Activated naive CD4-positive, alpha-beta T cell treated with anti-CD3 and anti-CD28 coated beads for 36 hours (primary cell): Measurements from ENCODE around the gene SYNE2. TPM values are rescaled to one million over a fixed set of nuclear protein-coding genes. Genes with fewer than 3 reads are reported as not detected.

Experiments
- CTCF ChIA-PET: fragments of 350-600 bp; sonication (Branson Sonifier 250); formaldehyde crosslinking; loops from one replicate; lab custom pipeline; 2021; ENCODE audit warnings: antibody characterized with exemption; lab: Charles Lee
- DNase-seq: peaks from one replicate; pipeline ENCODE4 v3.0.0-alpha.2; 2020
- H3K27ac Mint-ChIP-seq: one replicate; pipeline ENCODE4 v1.8.0; 2021; ENCODE audit warnings: mild to moderate bottlenecking, mixed read lengths
- H3K27me3 Mint-ChIP-seq: one replicate; pipeline ENCODE4 v1.8.0; 2021; ENCODE audit warnings: low read depth, mixed read lengths
- H3K36me3 Mint-ChIP-seq: one replicate; pipeline ENCODE4 v1.8.0; 2021; ENCODE audit warnings: low read depth, mixed read lengths
- H3K4me1 Mint-ChIP-seq: one replicate; pipeline ENCODE4 v1.8.0; 2021; ENCODE audit warnings: low read depth, mixed read lengths
- H3K4me3 Mint-ChIP-seq: one replicate; pipeline ENCODE4 v1.8.0; 2021; ENCODE audit warnings: mild to moderate bottlenecking, moderate library complexity, mixed read lengths
- H3K9me3 Mint-ChIP-seq: one replicate; pipeline ENCODE4 v1.8.0; 2021; ENCODE audit warnings: mixed read lengths
- intact Hi-C: fragments of 100-400 bp; cut with micrococcal nuclease; formaldehyde crosslinking; loops from one replicate; pipeline ENCODE4 v1.15.1; 2023
- total RNA-seq, 2 experiments: library from RNA; stranded (reverse); gene quantifications; one replicate each; pipeline ENCODE4 v1.2.3, GENCODE V29; 2021

Gene SYNE2
- total RNA-seq, 2 experiments from 2014 or later = 22.1 to 22.3 TPM

GRCh38 chr14:64049616-64050381 lies 197.0 kb downstream of the SYNE2 start:
- no peaks in the 10 kb centered on the region for H3K9me3 Mint-ChIP-seq
- H3K4me1 Mint-ChIP-seq = no peaks in the 10 kb centered on the region
- no peak for DNase-seq
- H3K4me3 Mint-ChIP-seq = no peak overlapping the region
- H3K36me3 Mint-ChIP-seq = peaks cover 18% of the 10 kb centered on the region
- CTCF ChIA-PET = interaction anchor here (1.2 kb wide), 1 partner anchor 11 kb away, joined by 5 read pairs; no protein-coding TSS in a partner anchor
- H3K27me3 Mint-ChIP-seq = no peaks in the 10 kb centered on the region
- intact Hi-C loops = no loop called here
- no peak overlapping the region for H3K27ac Mint-ChIP-seq

- no peaks in the 10 kb centered on the region for H3K4me1 Mint-ChIP-seq
- CTCF ChIA-PET = interaction anchor here (0.6 kb wide), 1 partner anchor 165 kb away, joined by 5 read pairs; no protein-coding TSS in a partner anchor
Measured at GRCh38 chr14:64053694-64054669, 201.2 kb downstream of the SYNE2 start.

GRCh38 chr14:64059454-64060198 lies 206.8 kb downstream of the SYNE2 start:
- CTCF ChIA-PET = interaction anchor here (1.1 to 1.8 kb wide), 2 partner anchors 9 to 235 kb away, joined by 5 read pairs; partner anchors contain the start of gene ESR2
- H3K4me1 Mint-ChIP-seq = no peaks in the 10 kb centered on the region
- DNase-seq = no peak
- no peaks in the 10 kb centered on the region for H3K9me3 Mint-ChIP-seq
- H3K27me3 Mint-ChIP-seq = no peaks in the 10 kb centered on the region
- intact Hi-C loops = loop anchor here (1.0 kb wide), 1 partner anchor 236 kb away; no protein-coding TSS in a partner anchor
- no peak overlapping the region for H3K27ac Mint-ChIP-seq
- peaks cover 10% of the 10 kb centered on the region for H3K36me3 Mint-ChIP-seq
- no peak overlapping the region for H3K4me3 Mint-ChIP-seq

More at GRCh38 chr14:64053694-64054669, 201.2 kb downstream of the SYNE2 start:
- DNase-seq = no peak
- H3K36me3 Mint-ChIP-seq = peaks cover 20% of the 10 kb centered on the region
- no peaks in the 10 kb centered on the region for H3K9me3 Mint-ChIP-seq
- H3K27ac Mint-ChIP-seq = no peak overlapping the region
- intact Hi-C loops = no loop called here
- H3K27me3 Mint-ChIP-seq = no peaks in the 10 kb centered on the region
- H3K4me3 Mint-ChIP-seq = no peak overlapping the region

GRCh38 chr14:64060199-64060545 lies 207.4 kb downstream of the SYNE2 start:
- Mint-ChIP-seq H3K27ac (no peak overlapping the region), H3K27me3 (no peaks in the 10 kb centered on the region), H3K36me3 (peaks cover 10% of the 10 kb centered on the region), H3K9me3 (no peaks in the 10 kb centered on the region), H3K4me3 (no peak overlapping the region), H3K4me1 (no peaks in the 10 kb centered on the region)
- CTCF ChIA-PET = interaction anchor here (0.6 to 1.8 kb wide), 4 partner anchors 9 to 342 kb away, joined by 3 to 5 read pairs (median 5); partner anchors contain the start of gene ESR2
- DNase-seq = no peak
- intact Hi-C loops = loop anchor here (1.0 kb wide), 1 partner anchor 235 kb away; no protein-coding TSS in a partner anchor

GRCh38 chr14:64060648-64061096 lies 207.9 kb downstream of the SYNE2 start:
- no peaks in the 10 kb centered on the region for H3K27me3 Mint-ChIP-seq
- CTCF ChIA-PET = interaction anchor here (0.6 to 1.8 kb wide), 6 partner anchors 10 to 341 kb away, joined by 3 to 5 read pairs (median 4); partner anchors contain the start of gene ESR2
- peaks cover 12% of the 10 kb centered on the region for H3K36me3 Mint-ChIP-seq
- no peaks in the 10 kb centered on the region for H3K9me3 Mint-ChIP-seq
- H3K27ac Mint-ChIP-seq = no peak overlapping the region
- H3K4me3 Mint-ChIP-seq = no peak overlapping the region
- peak; percentile 28 for DNase-seq
- H3K4me1 Mint-ChIP-seq = no peaks in the 10 kb centered on the region
- intact Hi-C loops = loop anchor here (1.0 kb wide), 1 partner anchor 235 kb away; no protein-coding TSS in a partner anchor

- no peak for DNase-seq
- no peaks in the 10 kb centered on the region for H3K27me3 Mint-ChIP-seq
- CTCF ChIA-PET = interaction anchor here (0.7 to 1.8 kb wide), 3 partner anchors 10 to 223 kb away, joined by 3 to 5 read pairs (median 3); no protein-coding TSS in a partner anchor
- H3K27ac Mint-ChIP-seq = no peak overlapping the region
- no peaks in the 10 kb centered on the region for H3K4me1 Mint-ChIP-seq
- no peak overlapping the region for H3K4me3 Mint-ChIP-seq
- H3K9me3 Mint-ChIP-seq = no peaks in the 10 kb centered on the region
- peaks cover 12% of the 10 kb centered on the region for H3K36me3 Mint-ChIP-seq
- intact Hi-C loops = no loop called here
Measured at GRCh38 chr14:64061115-64061514, 208.3 kb downstream of the SYNE2 start.

GRCh38 chr14:64061706-64062105 lies 208.9 kb downstream of the SYNE2 start:
- DNase-seq = no peak
- Mint-ChIP-seq H3K36me3 (peaks cover 12% of the 10 kb centered on the region), H3K4me3 (no peak overlapping the region), H3K27ac (no peak overlapping the region), H3K9me3 (no peaks in the 10 kb centered on the region), H3K27me3 (no peaks in the 10 kb centered on the region), H3K4me1 (no peaks in the 10 kb centered on the region)
- intact Hi-C loops = no loop called here
- CTCF ChIA-PET = interaction anchor here (1.3 kb wide), 1 partner anchor 242 kb away, joined by 3 read pairs; no protein-coding TSS in a partner anchor

- no peaks in the 10 kb centered on the region for H3K4me1 Mint-ChIP-seq
- H3K9me3 Mint-ChIP-seq = no peaks in the 10 kb centered on the region
- intact Hi-C loops = no loop called here
- no peak overlapping the region for H3K4me3 Mint-ChIP-seq
- H3K36me3 Mint-ChIP-seq = peaks cover 7% of the 10 kb centered on the region
- H3K27me3 Mint-ChIP-seq = no peaks in the 10 kb centered on the region
- H3K27ac Mint-ChIP-seq = no peak overlapping the region
- no peak for DNase-seq
- CTCF ChIA-PET = interaction anchor here (0.6 to 1.3 kb wide), 2 partner anchors 62 to 241 kb away, joined by 3 to 6 read pairs; no protein-coding TSS in a partner anchor
Measured at GRCh38 chr14:64062381-64063115, 209.7 kb downstream of the SYNE2 start.

GRCh38 chr14:64064447-64064846 lies 211.6 kb downstream of the SYNE2 start:
- intact Hi-C loops = no loop called here
- CTCF ChIA-PET = interaction anchor here (0.6 kb wide), 1 partner anchor 106 kb away, joined by 3 read pairs; no protein-coding TSS in a partner anchor
- no peak for DNase-seq
- Mint-ChIP-seq H3K4me3 (no peak overlapping the region), H3K27me3 (no peaks in the 10 kb centered on the region), H3K36me3 (peaks cover 5% of the 10 kb centered on the region), H3K4me1 (no peaks in the 10 kb centered on the region), H3K9me3 (no peaks in the 10 kb centered on the region), H3K27ac (no peak overlapping the region)

- H3K4me1 Mint-ChIP-seq = peaks cover under 1% of the 10 kb centered on the region
- no peaks in the 10 kb centered on the region for H3K27me3 Mint-ChIP-seq
- peaks cover 13% of the 10 kb centered on the region for H3K36me3 Mint-ChIP-seq
- DNase-seq = no peak
- no peak overlapping the region for H3K4me3 Mint-ChIP-seq
- H3K27ac Mint-ChIP-seq = no peak overlapping the region
- CTCF ChIA-PET = no interaction called here
- intact Hi-C loops = no loop called here
- no peaks in the 10 kb centered on the region for H3K9me3 Mint-ChIP-seq
Measured at GRCh38 chr14:64069634-64070359, 217.0 kb downstream of the SYNE2 start.
